H7 (cell line): ENCODE data around the gene DISP3. TPM values are rescaled to one million over a fixed set of nuclear protein-coding genes. Genes with fewer than 3 reads are reported as not detected.

Experiments used
- DNase-seq: peaks from one replicate; pipeline ENCODE4 v3.0.0; 2012
- H3K27me3 ChIP-seq: 2 replicates; pipeline ENCODE4 v1.6.0; 2011; ENCODE audit warnings: mild to moderate bottlenecking, low read length; ENCODE audit not compliant: control insufficient read depth, insufficient read depth
- H3K36me3 ChIP-seq: replicated peaks from 2 replicates; pipeline ENCODE4 v1.5.1; 2011; ENCODE audit warnings: low read length; ENCODE audit not compliant: control insufficient read depth, insufficient read depth
- H3K4me3 ChIP-seq: 2 replicates; pipeline ENCODE4 v1.5.1; 2011; ENCODE audit warnings: low read depth, mild to moderate bottlenecking, control low read depth, low read length, moderate library complexity; ENCODE audit not compliant: insufficient read depth
- total RNA-seq: library from RNA; depleted of rRNA; stranded (reverse); fragments of >200 nt; shearing (Covaris generic); gene quantifications from 2 replicates; pipeline ENCODE4 v1.2.3, GENCODE V29; 2014

DISP3 gene
- total RNA-seq, 1 experiment from 2014 or later = 6.1 TPM

- H3K27me3 ChIP-seq = peaks cover 3% of the 10 kb centered on the region; the same call in 1 of the 2 replicates
- H3K36me3 ChIP-seq = no peaks in the 10 kb centered on the region
- no peak for DNase-seq
- H3K4me3 ChIP-seq = no peak overlapping the region
Measured at GRCh38 chr1:11471473-11471872, 7.5 kb upstream of the DISP3 start.

- no peaks in the 10 kb centered on the region for H3K36me3 ChIP-seq
- DNase-seq = no peak
- peaks cover 10% of the 10 kb centered on the region for H3K27me3 ChIP-seq
- H3K4me3 ChIP-seq = no peak overlapping the region
Measured at GRCh38 chr1:11472284-11472683, 6.7 kb upstream of the DISP3 start.

DNA sequence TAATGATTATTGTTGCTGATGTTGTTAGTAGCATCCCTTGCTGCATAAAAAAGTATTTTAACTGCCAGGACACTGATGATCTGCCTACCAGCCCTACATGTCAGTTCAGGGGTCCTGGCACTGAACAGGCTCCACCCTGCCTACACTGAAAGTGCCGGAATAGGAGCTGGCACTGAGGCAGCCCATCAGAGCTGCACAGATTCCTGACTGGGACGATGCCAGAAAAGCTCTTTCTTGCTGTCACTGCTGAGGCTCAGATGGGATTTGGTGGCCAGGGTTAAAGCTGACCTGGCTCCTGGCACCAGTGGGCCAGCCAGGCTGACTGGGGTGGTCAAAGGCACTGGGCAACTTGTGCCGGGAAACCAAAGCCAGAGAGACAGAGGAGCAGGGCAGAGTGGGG, 6.2 kb upstream of the DISP3 start:
- H3K4me3 ChIP-seq = no peak overlapping the region
- no peaks in the 10 kb centered on the region for H3K36me3 ChIP-seq
- no peak for DNase-seq
- H3K27me3 ChIP-seq = peaks cover 14% of the 10 kb centered on the region

- DNase-seq = peak; percentile 88
- Histone ChIP-seq H3K27me3 (peaks cover 21% of the 10 kb centered on the region), H3K4me3 (no peak overlapping the region), H3K36me3 (no peaks in the 10 kb centered on the region)
Measured at GRCh38 chr1:11473491-11474034, 5.4 kb upstream of the DISP3 start.

DNA sequence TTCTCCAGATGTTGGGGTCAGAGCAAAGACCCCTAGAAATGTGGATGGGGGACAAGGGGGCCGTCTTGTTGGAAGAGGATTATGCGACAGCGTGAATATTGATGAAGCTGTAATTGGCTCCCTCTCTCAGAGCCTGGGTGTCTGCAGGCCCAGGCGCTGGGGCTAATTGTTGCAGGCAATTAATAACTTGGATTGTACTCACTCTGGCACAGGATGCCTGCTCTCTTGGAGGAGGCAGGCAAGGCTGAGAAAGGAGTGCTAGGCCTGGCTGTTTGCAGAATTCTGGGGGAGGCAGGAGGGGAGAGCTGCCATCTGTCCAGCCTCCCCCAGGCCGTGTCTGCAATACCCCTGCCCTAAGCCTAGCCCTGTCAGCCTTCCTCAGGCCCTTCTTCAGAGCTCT, 4.1 kb upstream of the DISP3 start:
- H3K27me3 ChIP-seq = peaks cover 27% of the 10 kb centered on the region
- DNase-seq = no peak
- no peaks in the 10 kb centered on the region for H3K36me3 ChIP-seq
- no peak overlapping the region for H3K4me3 ChIP-seq

DNA sequence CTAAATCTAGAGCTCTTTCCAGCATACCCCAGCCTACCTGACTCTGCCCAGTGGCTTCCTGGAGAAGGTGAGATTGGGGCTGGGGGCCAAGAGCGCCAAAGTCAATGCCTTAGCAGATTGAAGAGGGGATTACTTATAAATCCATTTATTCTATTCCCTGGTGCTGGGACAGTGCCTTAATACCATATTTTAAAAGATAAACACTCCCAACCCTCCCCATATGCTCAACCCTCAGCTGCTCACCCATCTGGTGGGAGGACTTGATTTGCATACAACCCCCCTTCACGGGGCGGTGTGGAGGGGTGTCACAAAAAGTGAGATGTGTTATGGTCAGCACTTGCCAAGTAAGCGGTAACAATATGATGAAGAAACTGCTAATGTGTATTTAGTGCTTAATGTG, 3.2 kb upstream of the DISP3 start:
- Histone ChIP-seq H3K36me3 (no peaks in the 10 kb centered on the region), H3K4me3 (no peak overlapping the region), H3K27me3 (peaks cover 37% of the 10 kb centered on the region)
- DNase-seq = no peak

- Histone ChIP-seq H3K4me3 (peak overlapping the region; percentile 82), H3K27me3 (peaks cover 37% of the 10 kb centered on the region), H3K36me3 (no peaks in the 10 kb centered on the region)
- DNase-seq = peak; percentile 79
Measured at GRCh38 chr1:11479375-11479979, 522 bp downstream of the DISP3 start.

DNA sequence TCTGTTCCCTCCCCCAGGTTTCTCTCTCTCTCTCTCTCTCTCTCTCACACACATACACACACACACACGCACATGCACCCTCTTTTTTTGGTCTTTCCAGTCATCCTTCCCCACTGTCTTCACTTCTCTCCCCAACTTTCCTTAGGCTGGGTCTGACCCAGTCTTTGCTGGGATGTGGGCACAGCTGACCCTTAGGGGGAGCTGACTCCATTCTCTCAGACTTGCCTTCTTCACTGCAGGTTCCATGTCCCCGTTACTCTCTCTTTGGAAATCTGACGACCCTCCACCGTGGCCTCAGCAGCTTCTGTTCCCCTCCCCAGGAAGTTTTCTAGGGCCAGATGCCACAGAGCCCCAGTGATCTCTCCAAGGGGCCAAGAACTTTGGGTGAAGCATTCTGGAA, 2.1 kb downstream of the DISP3 start:
- H3K36me3 ChIP-seq = no peaks in the 10 kb centered on the region
- H3K4me3 ChIP-seq = no peak overlapping the region
- peaks cover 37% of the 10 kb centered on the region for H3K27me3 ChIP-seq
- DNase-seq = peak; percentile 79

- no peak for DNase-seq
- no peak overlapping the region for H3K4me3 ChIP-seq
- peaks cover 28% of the 10 kb centered on the region for H3K27me3 ChIP-seq
- H3K36me3 ChIP-seq = no peaks in the 10 kb centered on the region
Measured at GRCh38 chr1:11482198-11482597, 3.2 kb downstream of the DISP3 start.

GRCh38 chr1:11482701-11483479, 3.9 kb downstream of the DISP3 start:
- Histone ChIP-seq H3K36me3 (no peaks in the 10 kb centered on the region), H3K4me3 (no peak overlapping the region), H3K27me3 (peaks cover 21% of the 10 kb centered on the region)
- DNase-seq = no peak

DNA sequence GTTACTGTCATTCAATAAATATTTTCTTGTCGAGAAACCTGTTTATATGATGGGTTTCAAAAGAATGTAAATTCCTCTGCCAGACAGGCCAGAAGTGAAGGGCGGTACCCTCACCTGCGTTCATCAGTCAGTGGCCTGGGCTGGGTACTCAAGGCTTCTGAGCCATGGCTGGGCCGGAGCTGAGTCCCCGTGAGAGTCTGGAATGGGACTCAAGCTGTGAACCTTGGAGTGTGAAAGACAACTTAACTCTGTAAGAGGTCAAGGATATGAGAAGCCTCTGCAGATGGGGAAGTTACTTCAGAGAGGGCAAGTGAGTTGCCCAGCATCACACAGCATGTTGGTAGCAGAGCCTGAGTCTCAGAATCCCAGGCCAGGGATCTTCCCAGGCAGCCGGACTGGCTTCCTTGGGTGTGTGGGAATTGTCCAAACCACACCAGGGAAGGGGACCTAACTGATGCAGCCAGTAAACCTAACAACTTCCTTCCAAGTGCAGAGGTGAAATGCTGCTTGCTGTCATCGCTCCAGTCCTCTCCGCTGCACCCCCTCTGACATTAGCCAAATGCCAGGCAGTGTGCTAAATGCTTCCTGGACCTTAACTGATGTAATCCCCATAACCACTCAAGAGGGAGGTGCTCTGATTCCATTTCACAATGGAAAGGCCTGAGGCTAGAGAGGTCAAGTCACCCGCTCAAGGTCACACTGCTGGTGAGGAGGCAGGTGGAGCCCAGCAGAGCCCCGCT, 4.8 kb downstream of the DISP3 start:
- no peaks in the 10 kb centered on the region for H3K36me3 ChIP-seq
- H3K4me3 ChIP-seq = no peak overlapping the region
- peaks cover 16% of the 10 kb centered on the region for H3K27me3 ChIP-seq
- DNase-seq = no peak

DNA sequence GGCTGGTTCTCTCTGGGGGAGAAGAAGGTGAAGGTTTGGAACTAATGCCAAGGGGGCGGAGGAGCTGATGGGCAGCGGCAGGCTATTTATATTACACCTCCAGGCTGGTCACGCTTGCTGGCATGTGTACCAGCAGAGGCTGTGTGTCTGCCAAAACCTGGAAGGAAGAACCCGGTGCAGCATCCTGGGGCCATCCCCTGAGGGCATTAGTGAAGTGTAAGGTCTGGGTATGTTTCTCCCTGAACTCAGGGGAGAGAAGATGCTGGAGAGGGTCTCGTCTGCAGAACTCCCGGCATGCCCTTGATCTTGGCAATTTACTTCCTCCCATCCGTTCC, 5.3 kb downstream of the DISP3 start:
- no peaks in the 10 kb centered on the region for H3K36me3 ChIP-seq
- DNase-seq = no peak
- H3K27me3 ChIP-seq = peaks cover 15% of the 10 kb centered on the region

GRCh38 chr1:11485191-11485590, 6.2 kb downstream of the DISP3 start:
- DNase-seq = no peak
- Histone ChIP-seq H3K4me3 (no peak overlapping the region), H3K27me3 (peaks cover 6% of the 10 kb centered on the region)

More for the DNA sequence above, 5.3 kb downstream of the DISP3 start:
- no peak overlapping the region for H3K4me3 ChIP-seq

GRCh38 chr1:11486231-11487009, 7.5 kb downstream of the DISP3 start:
- Histone ChIP-seq H3K4me3 (no peak overlapping the region), H3K36me3 (no peaks in the 10 kb centered on the region), H3K27me3 (no peaks in the 10 kb centered on the region)
- no peak for DNase-seq

More at GRCh38 chr1:11485191-11485590, 6.2 kb downstream of the DISP3 start:
- no peaks in the 10 kb centered on the region for H3K36me3 ChIP-seq
